Upper lobe of left lung (tissue), 4 donors: ENCODE results near the gene KIF24.

Source experiments
- POLR2A ChIP-seq, 4 donors: fragments of 450-650 bp; IDR thresholded peaks; one replicate each; pipeline ENCODE4 v1.5.1; 2016 to 2017; ENCODE audit warnings: antibody characterized with exemption in 4 of 4, mild to moderate bottlenecking in 2 of 4
- TF ChIP-seq, protein P1 (sequence below), 6 experiments: fragments of 450-650 bp in 4 of 6; fragments of 200-600 bp in 2 of 6; sonication (generic) in 2 of 6; IDR thresholded peaks; one replicate each; pipeline ENCODE4 v1.5.1; 2016 to 2019; ENCODE audit warnings: antibody characterized with exemption in 6 of 6

DNA sequence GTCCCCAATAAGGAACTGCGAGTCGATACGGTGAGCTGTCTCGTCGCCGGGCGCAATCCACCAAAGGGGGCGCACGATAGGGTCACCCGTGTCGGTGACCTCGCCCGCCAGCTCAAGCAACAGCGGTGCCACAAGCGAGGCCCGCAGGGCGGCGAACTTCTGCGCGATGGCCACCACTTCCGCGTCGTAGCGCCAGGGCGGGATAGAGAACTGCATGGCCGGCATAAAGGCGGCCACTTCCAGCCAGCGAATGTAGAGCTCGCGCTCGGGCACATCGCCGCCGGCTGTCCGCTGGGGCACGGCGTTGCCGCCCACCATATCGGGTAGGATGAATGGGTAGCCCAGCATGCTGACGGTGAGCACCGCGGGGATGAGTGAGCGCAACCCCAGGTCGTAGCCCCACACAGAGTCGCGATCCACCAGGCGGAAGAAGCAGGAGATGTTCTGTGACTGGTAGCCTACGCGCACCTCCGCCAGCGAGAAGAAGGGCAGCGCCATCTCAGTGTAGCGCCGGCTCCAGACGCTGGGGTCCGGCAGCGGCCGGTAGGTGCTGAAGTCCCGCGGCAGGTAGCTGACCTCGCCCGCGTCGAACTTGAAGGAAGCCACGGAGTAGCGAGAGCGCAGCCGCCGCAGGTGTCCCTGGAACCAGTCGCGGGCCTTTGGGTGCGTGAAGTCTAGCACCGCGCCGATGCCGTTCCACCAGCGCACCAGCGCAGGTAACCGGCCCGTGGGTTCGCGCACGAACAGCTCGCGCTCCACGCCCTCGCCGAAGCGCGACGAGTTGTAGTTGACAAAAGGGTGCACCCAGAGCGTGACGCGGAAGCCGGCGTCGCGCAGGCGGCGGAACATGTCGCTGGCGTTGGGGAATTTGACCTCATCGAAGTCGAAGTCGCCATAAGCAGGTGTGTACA lies 42.2 kb upstream of the KIF24 start:
- TF ChIP-seq POLR2A (IDR thresholded peaks at IDR 0.05), result no peak
- TF ChIP-seq, protein P1, sequence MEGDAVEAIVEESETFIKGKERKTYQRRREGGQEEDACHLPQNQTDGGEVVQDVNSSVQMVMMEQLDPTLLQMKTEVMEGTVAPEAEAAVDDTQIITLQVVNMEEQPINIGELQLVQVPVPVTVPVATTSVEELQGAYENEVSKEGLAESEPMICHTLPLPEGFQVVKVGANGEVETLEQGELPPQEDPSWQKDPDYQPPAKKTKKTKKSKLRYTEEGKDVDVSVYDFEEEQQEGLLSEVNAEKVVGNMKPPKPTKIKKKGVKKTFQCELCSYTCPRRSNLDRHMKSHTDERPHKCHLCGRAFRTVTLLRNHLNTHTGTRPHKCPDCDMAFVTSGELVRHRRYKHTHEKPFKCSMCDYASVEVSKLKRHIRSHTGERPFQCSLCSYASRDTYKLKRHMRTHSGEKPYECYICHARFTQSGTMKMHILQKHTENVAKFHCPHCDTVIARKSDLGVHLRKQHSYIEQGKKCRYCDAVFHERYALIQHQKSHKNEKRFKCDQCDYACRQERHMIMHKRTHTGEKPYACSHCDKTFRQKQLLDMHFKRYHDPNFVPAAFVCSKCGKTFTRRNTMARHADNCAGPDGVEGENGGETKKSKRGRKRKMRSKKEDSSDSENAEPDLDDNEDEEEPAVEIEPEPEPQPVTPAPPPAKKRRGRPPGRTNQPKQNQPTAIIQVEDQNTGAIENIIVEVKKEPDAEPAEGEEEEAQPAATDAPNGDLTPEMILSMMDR (IDR thresholded peaks at IDR 0.05), result no peak
